AG09319 (cell line): Measurements from ENCODE around the gene DCST1.

Source experiments
- DNase-seq: peaks from one replicate; pipeline ENCODE4 v3.0.0-alpha.2; 2010; ENCODE audit warnings: low read depth; ENCODE audit errors: extremely low read depth
- TF ChIP-seq, protein P1 (sequence below): IDR thresholded peaks from 2 replicates; pipeline ENCODE4 v1.5.1; 2011; ENCODE audit warnings: low read depth, mild to moderate bottlenecking, inconsistent platforms, low read length, moderate library complexity

DCST1 gene

DNA sequence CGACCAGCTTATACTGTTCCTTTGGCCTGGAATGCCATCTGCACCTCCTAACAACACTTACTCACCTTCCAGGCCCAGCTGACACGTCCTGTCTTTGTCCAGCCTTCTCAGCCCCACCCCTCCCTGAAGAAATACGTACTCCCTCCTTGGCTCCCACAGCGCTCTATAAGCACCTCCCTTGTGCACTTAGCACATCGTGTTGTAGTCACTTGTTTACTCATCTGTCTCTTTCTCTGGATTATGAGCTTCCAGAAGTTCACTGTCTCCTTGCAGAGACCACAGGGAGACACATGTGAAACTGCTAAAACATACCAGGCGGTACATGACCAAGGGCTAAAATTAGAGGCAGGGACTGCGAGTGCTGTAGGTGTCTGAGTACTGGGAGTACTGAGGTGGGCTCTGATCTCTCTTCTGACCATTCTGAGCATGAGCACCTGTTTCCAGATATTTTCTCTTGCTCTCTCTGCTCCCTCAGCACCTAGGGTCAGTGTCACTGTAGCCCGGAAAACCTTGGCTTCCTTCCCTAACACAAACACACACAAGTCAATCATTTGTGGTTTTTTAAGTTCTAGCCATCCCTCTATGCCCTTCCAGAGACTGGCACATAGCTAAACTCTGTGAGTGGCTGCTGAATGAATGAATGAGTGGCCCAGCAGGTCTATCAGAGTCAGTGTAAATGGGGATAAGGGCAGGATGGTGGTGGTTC is 5.1 kb downstream of the DCST1 start:
- TF ChIP-seq, protein P1, sequence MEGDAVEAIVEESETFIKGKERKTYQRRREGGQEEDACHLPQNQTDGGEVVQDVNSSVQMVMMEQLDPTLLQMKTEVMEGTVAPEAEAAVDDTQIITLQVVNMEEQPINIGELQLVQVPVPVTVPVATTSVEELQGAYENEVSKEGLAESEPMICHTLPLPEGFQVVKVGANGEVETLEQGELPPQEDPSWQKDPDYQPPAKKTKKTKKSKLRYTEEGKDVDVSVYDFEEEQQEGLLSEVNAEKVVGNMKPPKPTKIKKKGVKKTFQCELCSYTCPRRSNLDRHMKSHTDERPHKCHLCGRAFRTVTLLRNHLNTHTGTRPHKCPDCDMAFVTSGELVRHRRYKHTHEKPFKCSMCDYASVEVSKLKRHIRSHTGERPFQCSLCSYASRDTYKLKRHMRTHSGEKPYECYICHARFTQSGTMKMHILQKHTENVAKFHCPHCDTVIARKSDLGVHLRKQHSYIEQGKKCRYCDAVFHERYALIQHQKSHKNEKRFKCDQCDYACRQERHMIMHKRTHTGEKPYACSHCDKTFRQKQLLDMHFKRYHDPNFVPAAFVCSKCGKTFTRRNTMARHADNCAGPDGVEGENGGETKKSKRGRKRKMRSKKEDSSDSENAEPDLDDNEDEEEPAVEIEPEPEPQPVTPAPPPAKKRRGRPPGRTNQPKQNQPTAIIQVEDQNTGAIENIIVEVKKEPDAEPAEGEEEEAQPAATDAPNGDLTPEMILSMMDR = no peak
- DNase-seq = no peak

DNA sequence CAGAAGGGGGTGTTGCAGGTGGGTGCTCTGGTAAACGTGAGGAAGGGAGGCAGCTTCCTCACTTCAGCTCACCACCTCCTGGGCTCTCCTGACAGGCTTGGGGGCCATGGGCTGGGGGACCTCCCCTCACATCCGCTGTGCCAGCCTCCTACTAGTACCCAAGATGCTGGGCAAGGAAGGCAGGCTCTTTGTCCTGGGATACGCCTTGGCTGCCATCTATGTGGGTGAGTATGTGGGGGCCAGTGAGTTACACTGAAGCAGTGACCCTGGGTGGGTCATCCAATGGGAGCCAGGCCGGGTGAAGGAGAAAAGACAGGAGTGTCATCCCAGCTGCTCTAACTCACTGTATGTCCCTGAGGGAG is 5.7 kb downstream of the DCST1 start:
- no peak for DNase-seq
- TF ChIP-seq, protein P1 = no peak

DNA sequence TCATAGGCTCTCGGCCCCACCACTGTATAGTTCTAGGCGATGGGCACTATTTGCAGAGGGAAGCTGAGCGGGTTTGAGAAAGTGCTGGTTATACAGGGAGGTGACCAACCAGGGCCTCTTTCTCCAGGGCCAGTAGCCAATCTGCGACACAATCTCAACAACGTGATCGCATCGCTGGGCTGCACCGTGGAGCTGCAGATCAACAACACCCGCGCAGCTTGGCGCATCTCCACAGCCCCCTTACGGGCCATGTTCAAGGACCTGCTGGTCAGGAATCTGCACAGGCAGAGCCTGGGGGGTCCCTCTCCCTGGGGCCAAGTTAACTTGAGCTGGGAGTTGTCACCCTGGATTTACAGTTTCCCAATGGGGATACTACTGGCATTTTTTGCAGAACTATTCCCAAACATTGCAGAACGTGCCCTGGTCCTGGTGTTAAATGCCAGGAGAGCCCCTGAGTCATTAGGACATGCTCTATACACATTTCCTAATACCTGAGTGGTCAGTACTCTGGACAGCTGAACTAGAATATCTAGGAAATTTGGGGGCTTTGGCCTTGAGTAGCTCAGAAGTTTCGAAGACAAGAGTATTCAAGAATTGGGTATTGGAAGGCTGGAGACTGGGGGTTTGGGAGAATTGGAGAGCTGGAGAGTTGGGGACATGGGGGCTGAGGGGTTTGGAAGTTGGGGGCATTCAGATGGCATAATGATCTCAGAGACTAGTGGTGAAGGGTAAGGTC is 6.9 kb downstream of the DCST1 start:
- TF ChIP-seq, protein P1 = no peak
- DNase-seq = no peak

DNA sequence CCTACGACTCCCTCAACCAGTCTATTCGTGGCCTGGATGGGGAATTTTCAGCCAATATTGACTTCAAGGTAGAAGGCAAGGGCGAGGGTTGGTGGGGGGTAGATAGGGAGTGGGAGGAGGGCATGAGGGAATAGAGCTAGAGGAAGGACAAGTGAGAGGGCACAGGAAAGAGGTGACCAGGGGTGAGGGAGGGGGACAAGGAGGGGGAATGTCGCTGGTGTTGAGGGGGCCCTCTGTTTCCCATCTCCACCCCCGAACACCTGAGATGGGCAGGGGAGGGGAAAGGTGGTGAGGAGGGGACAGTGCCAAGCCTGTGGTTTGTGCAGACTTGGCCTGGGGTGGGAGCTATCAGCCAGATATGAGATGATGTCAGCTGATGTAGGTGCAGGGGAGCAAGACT is 9.2 kb downstream of the DCST1 start:
- DNase-seq = no peak
- TF ChIP-seq, protein P1 = no peak

DNA sequence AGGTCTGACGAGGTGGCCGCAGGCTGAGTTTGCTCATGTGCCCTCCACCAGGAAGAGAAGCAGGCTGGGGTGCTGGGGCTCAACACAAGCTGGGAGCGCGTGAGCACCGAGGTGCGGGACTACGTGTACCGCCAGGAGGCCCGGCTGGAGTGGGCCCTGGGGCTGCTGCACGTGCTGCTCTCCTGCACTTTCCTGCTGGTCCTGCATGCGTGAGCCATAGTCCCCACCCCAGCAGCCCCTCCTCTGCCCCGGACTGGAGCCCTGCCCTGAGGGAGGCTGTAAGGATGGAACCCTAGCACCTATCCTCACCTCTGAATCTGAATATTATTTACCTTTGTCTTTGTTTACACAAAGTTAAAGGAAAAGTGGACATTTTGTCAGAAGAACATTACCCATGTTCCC is 9.7 kb downstream of the DCST1 start:
- TF ChIP-seq, protein P1 = no peak

DNA sequence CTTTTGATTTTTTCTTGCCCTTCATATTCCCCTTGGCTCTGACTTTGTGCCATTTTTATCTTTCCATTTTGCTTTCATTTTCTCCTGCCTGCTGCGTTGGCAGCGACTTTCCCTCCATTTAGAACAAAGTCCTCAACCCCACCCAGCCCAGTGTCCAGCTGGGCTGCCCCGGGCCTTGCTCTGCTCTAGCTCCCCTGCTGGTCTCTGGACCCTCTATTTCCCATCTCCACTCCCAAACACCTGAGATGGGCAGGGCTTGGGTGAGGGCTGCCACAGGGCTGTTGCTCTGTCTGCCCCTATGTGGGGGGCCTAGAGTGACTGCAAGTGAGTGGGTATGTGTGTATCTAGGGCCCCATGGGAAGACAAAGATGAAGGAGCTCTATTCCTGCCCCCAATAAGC is 10.2 kb downstream of the DCST1 start:
- TF ChIP-seq, protein P1 = no peak
- DNase-seq = no peak

More for the DNA sequence above, 9.7 kb downstream of the DCST1 start:
- no peak for DNase-seq

DNA sequence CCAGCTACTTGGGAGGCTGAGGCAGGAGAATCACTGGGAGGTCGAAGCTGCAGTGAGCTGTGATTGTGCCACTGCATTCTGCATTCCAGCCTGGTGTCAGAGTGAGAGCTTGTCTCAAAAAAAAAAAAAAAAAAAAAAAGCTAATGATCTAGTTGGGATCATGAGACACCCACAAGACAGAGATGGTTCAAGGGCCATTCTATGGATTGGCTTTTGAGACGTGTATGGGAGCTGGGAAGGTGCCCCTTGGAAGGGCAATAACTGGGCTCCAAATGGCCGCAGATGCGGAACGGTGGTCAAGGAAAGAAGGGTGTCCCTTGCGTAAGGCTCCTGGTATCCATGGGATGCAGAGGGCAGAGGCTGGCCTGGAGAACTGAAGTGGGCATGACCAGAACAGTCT is 10.7 kb downstream of the DCST1 start:
- DNase-seq = no peak
- TF ChIP-seq, protein P1 = no peak
